ENCODE measurements around the gene AP3B1.
"Not testable (repeated sequence)": the region's sequence is repeated elsewhere in the genome, so short reads cannot be mapped to it uniquely, and the experiment has no call there.

AP3B1 gene

GRCh38 chr5:78056901-78057514 lies 237.5 kb downstream of the AP3B1 start:
- no peak overlapping the region for H3K27ac ChIP-seq (ENCODE audit: low read length)
- no peak overlapping the region for H3K4me3 ChIP-seq (ENCODE audit: low read depth in 1 of 2, low read length in 2 of 2)
- H3K4me1 ChIP-seq (ENCODE audit: insufficient read depth, low read length), result no peaks in the 10 kb centered on the region
- H3K4me2 ChIP-seq (ENCODE audit: insufficient read depth, low read length), result no peak overlapping the region
- H3K79me2 ChIP-seq (ENCODE audit: insufficient read depth, low read length), result no peaks in the 10 kb centered on the region
- H3K36me3 ChIP-seq (ENCODE audit: insufficient read depth, low read length), result no peaks in the 10 kb centered on the region
- ATAC-seq (ENCODE audit: insufficient read depth, low read depth), result no peak
- H3K9me3 ChIP-seq (ENCODE audit: insufficient read depth, low read length, severe bottlenecking), result no peaks in the 10 kb centered on the region
- H4K20me1 ChIP-seq (ENCODE audit: insufficient read depth, low read length), result no peaks in the 10 kb centered on the region
- DNase-seq, result no peak
- TF ChIP-seq CTCF (IDR thresholded peaks at IDR 0.05; ENCODE audit: borderline replicate concordance, extremely low read depth, low read length, poor library complexity, severe bottlenecking), result no peak
- no peak for TF ChIP-seq EZH2 (IDR thresholded peaks at IDR 0.05; ENCODE audit: borderline replicate concordance, low read depth, low read length, severe bottlenecking)
- no peak overlapping the region for H3K9ac ChIP-seq (ENCODE audit: low read depth, low read length)
- H3K27me3 ChIP-seq (ENCODE audit: insufficient read depth, low read length, poor library complexity), result no peaks in the 10 kb centered on the region
- H2AFZ ChIP-seq (ENCODE audit: low read depth, low read length), result no peak overlapping the region

- Histone ChIP-seq H3K9me3 (ENCODE audit: insufficient read depth, low read length, severe bottlenecking) (no peaks in the 10 kb centered on the region), H3K27me3 (ENCODE audit: insufficient read depth, low read length, poor library complexity) (no peaks in the 10 kb centered on the region), H3K4me1 (ENCODE audit: insufficient read depth, low read length) (no peaks in the 10 kb centered on the region), H3K4me2 (ENCODE audit: insufficient read depth, low read length) (no peak overlapping the region), H3K4me3 (ENCODE audit: low read depth in 1 of 2, low read length in 2 of 2) (no peak overlapping the region), H4K20me1 (ENCODE audit: insufficient read depth, low read length) (no peaks in the 10 kb centered on the region), H3K27ac (ENCODE audit: low read length) (no peak overlapping the region), H3K79me2 (ENCODE audit: insufficient read depth, low read length) (no peaks in the 10 kb centered on the region), H3K9ac (ENCODE audit: low read depth, low read length) (no peak overlapping the region), H2AFZ (ENCODE audit: low read depth, low read length) (no peak overlapping the region), H3K36me3 (ENCODE audit: insufficient read depth, low read length) (no peaks in the 10 kb centered on the region)
- DNase-seq, result no peak
- ATAC-seq (ENCODE audit: insufficient read depth, low read depth), result peak; percentile 74
- TF ChIP-seq EZH2 (IDR thresholded peaks at IDR 0.05; ENCODE audit: borderline replicate concordance, low read depth, low read length, severe bottlenecking) (no peak), CTCF (IDR thresholded peaks at IDR 0.05; ENCODE audit: borderline replicate concordance, extremely low read depth, low read length, poor library complexity, severe bottlenecking) (no peak)
Measured at GRCh38 chr5:78056053-78056452, 238.4 kb downstream of the AP3B1 start.

GRCh38 chr5:78050888-78051287 lies 243.6 kb downstream of the AP3B1 start:
- H4K20me1 ChIP-seq (ENCODE audit: insufficient read depth, low read length), result no peaks in the 10 kb centered on the region
- H3K27ac ChIP-seq (ENCODE audit: low read length), result no peak overlapping the region
- no peak for TF ChIP-seq CTCF (IDR thresholded peaks at IDR 0.05; ENCODE audit: borderline replicate concordance, extremely low read depth, low read length, poor library complexity, severe bottlenecking)
- no peak for TF ChIP-seq EZH2 (IDR thresholded peaks at IDR 0.05; ENCODE audit: borderline replicate concordance, low read depth, low read length, severe bottlenecking)
- H3K4me1 ChIP-seq (ENCODE audit: insufficient read depth, low read length), result no peaks in the 10 kb centered on the region
- no peaks in the 10 kb centered on the region for H3K36me3 ChIP-seq (ENCODE audit: insufficient read depth, low read length)
- no peak overlapping the region for H3K4me3 ChIP-seq (ENCODE audit: low read depth in 1 of 2, low read length in 2 of 2)
- H2AFZ ChIP-seq (ENCODE audit: low read depth, low read length), result no peak overlapping the region
- H3K79me2 ChIP-seq (ENCODE audit: insufficient read depth, low read length), result no peaks in the 10 kb centered on the region
- no peak for ATAC-seq (ENCODE audit: insufficient read depth, low read depth)
- H3K9ac ChIP-seq (ENCODE audit: low read depth, low read length), result no peak overlapping the region
- no peaks in the 10 kb centered on the region for H3K27me3 ChIP-seq (ENCODE audit: insufficient read depth, low read length, poor library complexity)
- no peaks in the 10 kb centered on the region for H3K9me3 ChIP-seq (ENCODE audit: insufficient read depth, low read length, severe bottlenecking)
- DNase-seq, result no peak
- no peak overlapping the region for H3K4me2 ChIP-seq (ENCODE audit: insufficient read depth, low read length)

GRCh38 chr5:78046823-78047222 lies 247.7 kb downstream of the AP3B1 start:
- not testable (repeated sequence) for H3K79me2 ChIP-seq (ENCODE audit: insufficient read depth, low read length); DNase-seq; H3K36me3 ChIP-seq (ENCODE audit: insufficient read depth, low read length)

More at GRCh38 chr5:78046823-78047222, 247.7 kb downstream of the AP3B1 start:
- H3K27me3 ChIP-seq (ENCODE audit: insufficient read depth, low read length, poor library complexity); H3K4me2 ChIP-seq (ENCODE audit: insufficient read depth, low read length); H3K4me1 ChIP-seq (ENCODE audit: insufficient read depth, low read length); H4K20me1 ChIP-seq (ENCODE audit: insufficient read depth, low read length); H3K9ac ChIP-seq (ENCODE audit: low read depth, low read length); ATAC-seq (ENCODE audit: insufficient read depth, low read depth); H3K9me3 ChIP-seq (ENCODE audit: insufficient read depth, low read length, severe bottlenecking); H2AFZ ChIP-seq (ENCODE audit: low read depth, low read length); H3K4me3 ChIP-seq (ENCODE audit: low read depth in 1 of 2, low read length in 2 of 2); H3K27ac ChIP-seq (ENCODE audit: low read length): not testable (repeated sequence)
